HG03442 (cell line): ENCODE measurements around the gene SRSF9.
"Not testable (repeated sequence)": the region's sequence is repeated elsewhere in the genome, so short reads cannot be mapped to it uniquely, and the experiment has no call there.

ENCODE experiments used
- ATAC-seq: cut with Tn5 transposase; IDR thresholded peaks from one replicate; pipeline ENCODE4 v1.9.1; 2021; ENCODE audit warnings: mild to moderate bottlenecking, moderate library complexity; ENCODE audit not compliant: unreplicated experiment

Gene SRSF9

GRCh38 chr12:120453060-120453750 lies 16.3 kb downstream of the SRSF9 start:
- ATAC-seq: no peak

GRCh38 chr12:120452524-120452923 lies 17.0 kb downstream of the SRSF9 start:
- ATAC-seq: not testable (repeated sequence)

GRCh38 chr12:120447992-120448391 lies 21.6 kb downstream of the SRSF9 start:
- no peak for ATAC-seq

GRCh38 chr12:120446844-120447178 lies 22.7 kb downstream of the SRSF9 start:
- not testable (repeated sequence) for ATAC-seq

GRCh38 chr12:120445911-120446843 lies 23.4 kb downstream of the SRSF9 start, which contains the start of the genes GATC and TRIAP1:
GATC (plus strand) TSS chr12:120446444; CDS start chr12:120446481, 37 bp downstream.
TRIAP1 (minus strand) TSS chr12:120446384; CDS start chr12:120446372, 12 bp downstream.
- ATAC-seq: peak; percentile 88

GRCh38 chr12:120444676-120445075 lies 24.9 kb downstream of the SRSF9 start:
- ATAC-seq: no peak

- no peak for ATAC-seq
Observed at GRCh38 chr12:120439646-120440247, 29.8 kb downstream of the SRSF9 start.

- ATAC-seq: no peak
Observed at GRCh38 chr12:120438495-120439198, 30.9 kb downstream of the SRSF9 start.

GRCh38 chr12:120437735-120438494 lies 31.6 kb downstream of the SRSF9 start, which contains the start of gene COX6A1:
COX6A1 (plus strand) TSS chr12:120438113; CDS start chr12:120438127, 14 bp downstream.
- peak; percentile 94 for ATAC-seq

GRCh38 chr12:120432772-120433525 lies 36.6 kb downstream of the SRSF9 start:
- ATAC-seq: no peak

GRCh38 chr12:120429368-120429767 lies 40.2 kb downstream of the SRSF9 start:
- ATAC-seq: no peak

- ATAC-seq: no peak
Observed at GRCh38 chr12:120428597-120429229, 40.8 kb downstream of the SRSF9 start.

- no peak for ATAC-seq
Observed at GRCh38 chr12:120425797-120426196, 43.8 kb downstream of the SRSF9 start.

GRCh38 chr12:120422892-120423456 lies 46.6 kb downstream of the SRSF9 start:
- ATAC-seq: no peak

GRCh38 chr12:120421701-120422100 lies 47.8 kb downstream of the SRSF9 start:
- no peak for ATAC-seq

- no peak for ATAC-seq
Observed at GRCh38 chr12:120417917-120418580, 51.5 kb downstream of the SRSF9 start.

- ATAC-seq: no peak
Observed at GRCh38 chr12:120416490-120417216, 52.9 kb downstream of the SRSF9 start.
